DMS114 treated with DMSO at 0.1 percent for 48 hours (cell line): ENCODE results near the gene PHYHD1.

Source experiments
- DNase-seq: peaks from one replicate; lab custom pipeline; 2025; ENCODE audit not compliant: unreplicated experiment; lab: John Stamatoyannopoulos, UW

PHYHD1 gene

DNA sequence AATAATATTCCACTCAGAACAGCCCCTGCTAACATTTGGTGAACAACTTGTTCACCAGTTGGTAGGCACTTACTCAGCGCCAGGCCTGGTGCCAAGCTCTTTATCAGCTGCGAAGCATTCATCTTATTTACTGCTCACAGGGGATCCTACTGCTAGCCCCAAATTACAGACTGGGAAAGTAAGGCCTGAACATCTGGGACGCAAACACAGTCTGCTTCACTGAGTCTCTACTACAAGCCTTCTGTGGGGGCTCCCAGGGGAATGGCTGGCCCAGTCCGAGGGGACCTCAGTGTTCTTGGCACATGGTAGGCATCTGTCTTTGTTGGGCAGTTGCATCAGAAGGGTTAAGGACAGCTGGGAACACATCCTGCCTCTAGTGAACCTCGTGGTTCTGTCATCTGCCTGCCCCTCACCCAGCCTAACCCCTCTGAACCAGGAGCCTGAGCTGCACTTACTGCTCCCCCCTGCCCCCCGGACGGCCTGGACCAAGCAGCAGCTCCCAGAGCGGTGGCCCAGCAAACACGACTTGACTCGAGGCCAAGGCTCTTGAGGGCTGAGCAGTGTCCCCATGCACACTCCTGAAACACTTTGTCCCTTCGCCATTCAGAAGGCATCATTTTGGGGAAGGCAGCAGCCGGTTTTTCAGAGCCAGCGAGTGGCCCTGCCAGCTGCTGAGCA, at the start of gene PHYHD1:
Gene PHYHD1 (plus strand): TSS at position 602 of the 678 bp plus-strand sequence. CDS start 1,342 bp downstream, outside the sequence.
- no peak for DNase-seq

DNA sequence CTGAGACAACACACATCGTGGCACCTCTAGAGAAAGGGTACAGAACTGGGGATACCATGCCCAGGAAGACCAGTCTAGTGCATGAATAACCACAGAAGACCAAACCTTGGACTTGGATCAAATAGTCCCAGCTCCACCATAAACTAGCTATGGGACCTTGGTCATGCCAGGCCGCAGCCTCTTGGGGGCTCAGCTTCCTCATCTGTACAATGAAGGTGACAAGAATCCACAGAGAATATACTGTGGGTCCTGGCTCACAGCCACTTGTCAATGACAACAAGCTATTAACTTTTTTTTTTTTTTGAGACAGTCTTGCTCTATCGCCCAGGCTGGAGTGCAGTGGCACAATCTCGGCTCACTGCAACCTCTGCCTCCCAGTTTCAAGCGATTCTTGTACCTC, 42.9 kb upstream of the PHYHD1 start:
- DNase-seq: no peak

- DNase-seq: peak; percentile 86
These were observed 38.7 kb upstream of the PHYHD1 start, which contains the start of the genes KYAT1 and LRRC8A for GRCh38 chr9:128881884-128882676. Gene KYAT1 (minus strand): TSS chr9:128881950. CDS start chr9:128845405, 36,545 bp downstream. Gene LRRC8A (plus strand): TSS chr9:128882133. CDS start chr9:128907165, 25,032 bp downstream.

DNA sequence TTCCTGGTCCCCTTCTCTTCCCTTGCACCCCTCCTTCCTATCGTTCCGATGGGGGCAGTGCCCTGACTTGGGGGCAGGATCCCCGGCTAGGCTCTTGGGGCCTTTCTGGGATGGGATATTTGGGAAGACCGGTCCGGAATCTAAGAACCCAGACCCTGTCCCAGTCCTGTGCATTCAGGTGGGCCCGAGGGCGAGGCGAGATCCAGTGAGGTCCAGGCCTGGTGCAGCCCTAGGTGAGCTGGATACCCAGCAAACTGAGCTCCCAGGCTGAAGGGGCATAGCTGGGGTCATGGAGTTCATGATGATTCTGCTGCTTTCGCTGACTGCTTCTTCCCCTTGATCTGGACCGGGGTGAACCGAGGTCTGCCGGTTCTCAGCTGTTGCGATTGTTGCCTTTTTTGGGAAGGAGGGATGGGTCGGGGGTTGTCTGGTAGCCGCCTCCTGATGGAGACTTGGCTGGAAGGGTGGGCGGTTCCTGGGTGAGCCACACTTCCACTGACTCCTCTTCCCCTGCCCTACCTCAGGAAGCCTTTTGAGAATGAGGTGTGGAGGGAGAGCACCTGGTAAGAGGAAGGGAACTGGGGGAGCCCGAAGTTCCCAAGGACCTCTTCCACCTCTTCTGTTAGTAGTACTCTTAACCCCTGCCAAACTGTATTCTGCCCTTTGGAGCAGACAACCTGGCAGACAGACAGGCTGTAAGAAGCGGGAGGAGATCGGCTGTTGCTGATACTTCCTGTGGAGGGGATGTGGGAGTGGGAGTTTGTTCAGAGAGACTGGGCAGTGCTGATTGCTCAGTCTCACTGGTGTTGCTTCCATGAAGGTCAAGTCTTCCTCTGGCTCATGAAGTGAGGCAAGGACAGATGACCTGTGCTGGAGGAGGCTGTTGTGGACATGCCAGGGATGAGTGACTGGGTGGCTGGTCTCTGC, 37.8 kb upstream of the PHYHD1 start:
- DNase-seq: no peak

DNA sequence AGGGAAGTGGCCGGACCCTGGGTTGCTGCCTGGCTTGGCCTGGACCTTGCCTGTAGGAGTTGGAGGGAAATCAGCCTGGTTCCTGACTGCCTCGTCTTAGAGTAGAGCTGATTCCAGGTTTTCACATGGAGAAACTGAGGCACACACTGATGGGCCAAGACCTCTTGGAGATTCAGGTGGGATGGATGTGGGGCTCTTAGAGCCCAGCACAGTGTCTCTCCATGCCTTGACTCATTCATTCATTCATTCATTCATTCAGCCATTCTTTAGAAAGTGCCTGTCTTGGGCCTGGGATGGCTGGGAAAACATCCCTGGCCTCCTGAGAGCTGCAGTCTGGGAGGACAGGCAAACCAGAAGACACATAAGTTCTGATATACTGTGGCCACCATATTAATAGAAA, 36.6 kb upstream of the PHYHD1 start:
- DNase-seq: no peak

GRCh38 chr9:128885376-128885775, 35.4 kb upstream of the PHYHD1 start:
- DNase-seq: no peak

DNA sequence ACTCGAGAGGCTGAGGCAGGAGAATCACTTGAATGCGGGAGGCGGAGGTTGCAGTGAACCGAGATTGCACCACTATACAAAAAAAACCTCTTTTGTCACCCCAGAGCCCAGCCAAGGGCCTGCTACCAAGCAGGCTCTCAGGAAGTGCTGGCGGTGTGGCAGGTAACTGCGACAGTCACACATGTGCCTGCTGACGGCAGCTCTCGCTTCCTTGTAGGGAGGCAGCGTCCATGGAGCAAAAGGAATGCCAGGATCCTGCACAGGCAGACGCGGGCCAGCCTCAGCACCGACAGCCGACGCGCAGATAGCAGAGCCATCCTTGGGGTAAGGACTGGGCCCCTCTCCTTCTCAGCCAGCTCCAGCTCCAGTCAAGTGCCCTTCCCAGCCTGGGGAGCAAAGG, 35.0 kb upstream of the PHYHD1 start:
- no peak for DNase-seq

DNA sequence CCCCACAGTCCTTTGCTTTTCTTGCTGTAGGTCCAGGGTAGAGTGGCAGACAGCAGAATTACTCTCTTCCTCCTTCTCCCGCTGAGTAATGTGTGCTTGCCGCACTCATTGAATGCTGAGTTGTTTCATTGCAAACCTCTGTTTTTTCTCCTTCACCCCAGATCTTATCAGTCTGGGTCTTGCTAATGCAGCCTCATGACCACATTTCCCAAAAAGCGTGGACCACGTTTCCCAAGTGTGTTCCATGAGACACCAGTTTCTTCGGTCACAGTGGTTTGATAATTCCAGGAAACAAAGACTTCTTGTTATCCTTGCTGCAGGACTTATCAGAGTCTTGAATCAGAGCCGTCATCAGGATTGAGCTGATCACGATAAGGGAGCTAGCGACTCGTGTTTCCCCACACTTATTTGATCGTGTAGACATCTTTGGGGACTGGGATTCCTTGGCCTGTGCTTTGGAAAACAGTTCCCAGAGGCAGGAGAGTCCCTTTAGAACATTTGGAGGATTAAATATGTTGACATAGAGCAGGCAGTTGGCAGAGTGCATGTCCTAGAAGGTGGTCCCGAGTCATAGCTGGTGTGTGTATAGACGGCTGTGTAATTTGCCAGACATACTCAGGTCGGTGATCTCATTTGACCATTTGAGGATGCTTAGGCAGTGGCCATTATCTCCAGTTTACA, 34.4 kb upstream of the PHYHD1 start:
- no peak for DNase-seq

DNA sequence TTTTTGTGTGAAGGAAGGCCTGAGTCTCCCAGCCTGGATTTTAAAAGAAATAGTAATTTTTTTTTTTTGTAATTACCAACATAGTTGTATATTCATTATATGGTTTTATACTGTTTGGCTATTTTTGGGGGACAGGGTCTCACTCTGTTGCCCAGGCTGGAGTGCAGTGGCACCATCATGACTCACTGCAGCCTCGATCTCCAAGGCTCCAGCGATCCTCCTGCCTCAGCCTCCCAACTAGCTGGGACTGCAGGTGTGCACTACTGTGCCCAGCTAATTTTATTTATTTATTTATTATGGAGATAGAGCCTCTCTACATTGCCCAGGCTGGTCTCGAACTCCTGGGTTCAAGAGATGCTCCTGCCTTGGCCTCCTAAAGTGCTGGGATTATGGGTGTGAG, 33.7 kb upstream of the PHYHD1 start:
- DNase-seq: no peak

GRCh38 chr9:128887914-128888350, 32.9 kb upstream of the PHYHD1 start:
- DNase-seq: no peak

DNA sequence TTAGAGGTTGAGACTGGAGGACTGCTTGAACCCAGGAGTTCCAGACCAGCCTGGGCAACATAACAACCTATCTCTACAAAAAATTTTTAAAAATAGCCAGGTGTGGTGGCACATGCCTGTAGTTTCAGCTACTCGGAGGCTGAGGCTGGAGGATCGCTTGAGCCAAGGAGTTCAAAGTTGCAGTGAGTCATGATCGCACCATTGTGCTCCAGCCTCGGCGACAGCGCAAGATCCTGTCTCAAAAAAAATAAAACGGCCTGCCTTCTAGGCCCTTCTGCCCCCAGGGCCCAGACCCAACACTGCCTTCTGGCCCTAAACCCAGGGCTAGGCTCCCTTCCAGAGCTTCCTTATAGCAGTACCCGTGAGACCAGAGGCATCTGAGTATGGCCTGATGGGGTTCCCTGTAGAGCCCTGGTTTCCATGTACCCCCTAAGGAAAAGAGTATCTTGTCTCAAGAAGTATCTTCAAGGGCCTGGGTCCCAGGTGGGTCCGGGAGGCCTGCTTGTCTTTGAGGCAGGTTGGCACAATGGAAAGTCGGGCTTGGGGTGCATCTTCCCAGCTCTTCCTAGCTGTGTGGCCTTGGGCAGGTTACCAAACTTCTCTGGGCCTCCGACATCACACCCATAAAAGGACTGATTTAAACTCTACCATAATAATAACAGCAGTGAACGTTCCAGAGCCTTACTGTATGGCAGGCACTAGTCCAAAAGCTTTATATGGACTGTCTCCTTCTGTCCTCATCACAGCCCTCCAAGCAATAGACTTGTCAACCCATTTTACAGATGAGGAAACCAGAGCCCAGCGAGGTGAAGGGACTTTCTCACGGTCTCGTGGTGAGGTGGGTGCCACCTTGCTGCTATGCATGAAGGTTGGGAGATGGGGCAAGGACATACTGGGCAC, 29.2 kb upstream of the PHYHD1 start:
- no peak for DNase-seq

- DNase-seq: no peak
These were observed 28.4 kb upstream of the PHYHD1 start for GRCh38 chr9:128892221-128892921.

- DNase-seq: no peak
These were observed 27.4 kb upstream of the PHYHD1 start for GRCh38 chr9:128893354-128893753.

DNA sequence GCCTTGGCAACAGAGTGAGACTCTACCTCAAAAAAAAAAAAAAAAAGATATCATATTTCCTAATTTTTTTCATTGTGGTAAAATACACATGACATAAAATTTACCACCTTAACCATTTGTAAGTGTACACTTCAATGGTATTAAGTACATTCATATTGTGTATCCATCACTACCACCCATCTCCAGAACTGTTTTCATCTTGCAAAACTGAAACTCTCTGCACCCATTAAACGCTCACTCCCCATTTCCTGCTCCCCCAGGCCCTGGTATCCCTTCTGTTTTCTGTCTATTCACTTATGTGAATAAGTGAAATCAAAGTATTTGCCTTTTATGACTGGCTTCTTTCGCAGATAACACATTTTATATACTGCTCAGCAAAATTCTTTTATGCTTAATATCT, 26.0 kb upstream of the PHYHD1 start:
- DNase-seq: no peak

DNA sequence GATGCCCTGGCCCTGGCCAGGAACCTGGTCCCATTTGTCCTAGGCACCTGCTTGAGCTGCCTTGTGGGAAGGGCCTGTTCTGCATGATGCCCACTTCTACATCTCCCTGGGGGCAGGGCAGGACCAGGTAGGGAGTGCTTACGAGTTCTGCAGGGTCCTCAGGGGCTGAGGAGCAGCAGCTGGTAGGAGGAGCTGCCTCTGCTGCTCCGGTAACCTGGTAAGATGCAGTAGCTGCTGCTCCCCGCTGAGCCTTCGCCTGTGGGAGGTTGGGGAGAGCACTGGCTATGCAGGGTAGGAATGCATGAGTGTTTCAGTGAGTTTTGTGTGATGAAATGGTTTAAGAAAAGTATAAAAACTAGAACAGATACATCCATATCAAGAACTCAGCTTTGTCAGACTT, 25.2 kb upstream of the PHYHD1 start:
- DNase-seq: no peak

DNA sequence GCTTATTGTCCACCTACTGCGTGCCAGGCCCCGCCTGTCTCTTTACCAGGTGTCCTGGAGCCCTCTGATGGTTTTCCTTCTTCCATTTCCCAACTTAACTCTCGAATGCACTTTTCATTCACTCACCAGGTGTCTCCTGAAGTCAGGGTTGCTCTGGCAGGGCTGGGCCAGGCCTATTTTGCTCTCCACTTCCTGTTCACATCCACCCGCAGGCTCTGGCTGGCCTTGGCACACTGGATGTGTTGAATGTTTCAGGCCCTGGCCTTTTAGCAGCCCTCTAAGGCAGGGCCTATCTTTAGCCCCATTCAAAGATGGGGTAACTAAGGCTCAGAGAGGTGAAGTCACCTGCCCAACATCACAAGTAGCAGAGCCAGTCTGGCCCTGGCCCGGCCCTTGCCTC, 22.4 kb upstream of the PHYHD1 start:
- DNase-seq: no peak

GRCh38 chr9:128898845-128899565, 21.8 kb upstream of the PHYHD1 start:
- DNase-seq: no peak

GRCh38 chr9:128899566-128900322, 21.0 kb upstream of the PHYHD1 start:
- no peak for DNase-seq
